ENCODE measurements around the gene SELENOK.
"Not testable (repeated sequence)": the region's sequence is repeated elsewhere in the genome, so short reads cannot be mapped to it uniquely, and the experiment has no call there.

SELENOK gene

DNA sequence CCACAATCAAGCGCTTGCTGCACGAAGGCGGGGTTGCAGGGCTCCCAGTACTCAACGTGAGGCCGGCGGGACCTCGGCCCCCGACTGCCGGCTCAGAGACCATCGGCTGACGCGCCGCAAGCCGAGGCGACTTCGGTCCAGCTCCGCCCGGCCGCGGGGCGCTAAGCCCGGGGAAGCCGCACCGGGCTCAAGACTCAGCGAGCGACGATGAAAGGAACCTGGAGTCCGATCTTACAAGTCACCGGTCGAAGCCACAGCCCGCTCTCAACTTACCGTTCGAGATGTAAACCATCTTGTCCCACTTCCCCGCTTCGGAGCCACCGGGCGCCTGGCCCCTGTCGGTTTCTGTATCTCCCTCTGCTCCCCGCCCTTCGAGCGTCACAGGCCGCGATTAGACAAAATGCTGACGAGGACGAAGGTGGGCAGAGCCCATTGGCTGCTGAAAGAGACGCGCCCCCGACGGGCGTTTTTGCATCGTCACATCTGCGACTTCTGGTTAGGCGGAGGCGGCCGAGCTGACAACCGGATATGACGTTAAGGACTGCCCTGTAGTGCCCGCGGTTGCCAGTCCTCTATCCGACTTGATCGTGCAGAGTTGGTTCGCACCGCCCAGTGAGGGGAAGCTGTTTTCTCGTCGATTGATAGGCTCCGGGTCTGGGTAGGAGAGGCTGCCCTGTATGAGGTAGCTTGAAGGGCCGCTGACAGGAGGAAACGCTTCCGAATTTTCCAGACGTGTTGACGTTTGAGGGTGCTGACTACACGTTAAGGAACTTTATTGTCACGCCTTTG lies at the start of gene SELENOK:
TSS of gene SELENOK (minus strand) at position 363 of the 789 bp plus-strand sequence.
- peak; percentile 99 for DNase-seq

DNA sequence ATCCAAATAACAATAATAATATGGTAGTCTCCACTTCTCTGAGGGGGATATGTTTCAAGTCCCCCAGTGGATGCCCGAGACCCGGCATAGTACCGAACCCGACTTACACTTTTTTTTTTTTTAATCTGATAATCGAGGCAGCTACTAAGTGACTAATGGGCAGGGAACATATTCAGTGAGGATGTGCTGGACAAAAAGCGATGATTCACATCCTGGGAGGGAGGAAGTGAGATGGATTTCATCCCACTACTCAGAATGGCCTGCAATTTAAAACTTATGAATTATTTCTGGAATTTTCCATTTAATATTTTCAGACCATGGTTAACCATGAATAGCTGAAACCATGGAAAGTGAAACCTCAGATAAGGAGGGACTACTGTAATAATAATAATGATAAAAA lies 49.5 kb upstream of the SELENOK start:
- DNase-seq = no peak

DNA sequence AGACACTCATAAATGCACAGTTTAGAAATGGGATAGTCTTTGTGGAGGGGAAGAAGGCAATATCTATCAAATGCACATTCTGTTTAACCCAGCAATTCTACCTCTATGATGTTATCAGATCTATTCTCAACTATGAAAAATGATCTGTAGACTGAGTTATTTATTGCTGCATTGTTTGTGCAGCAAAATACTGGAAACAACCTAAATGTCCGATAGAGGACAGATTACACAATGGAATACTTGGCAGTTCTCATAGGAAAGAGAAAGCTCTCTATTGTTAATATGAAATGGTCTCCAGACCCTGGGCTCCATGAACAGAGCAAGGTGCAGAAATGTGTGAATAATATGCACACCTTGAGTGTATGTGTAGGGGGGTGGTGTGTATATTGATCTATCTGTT lies 49.0 kb upstream of the SELENOK start:
- no peak for DNase-seq

DNA sequence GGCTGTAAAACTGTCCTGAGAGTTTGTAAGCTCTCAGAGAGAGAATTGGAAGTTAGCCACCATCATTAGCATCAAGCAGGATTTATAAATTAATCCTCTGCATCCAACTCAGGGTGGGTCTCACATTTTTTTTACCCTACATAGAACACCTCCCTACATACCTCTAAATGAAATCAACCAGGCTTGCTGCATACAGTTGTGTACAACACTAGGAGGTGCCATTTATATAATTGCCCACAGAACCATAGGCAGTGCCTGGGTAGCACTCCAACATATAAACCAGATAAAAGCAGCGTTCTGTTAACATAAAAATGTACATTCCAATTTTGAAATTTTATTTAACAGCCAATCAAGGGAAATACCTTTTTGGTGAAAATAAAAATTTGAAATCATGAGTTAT lies 48.2 kb upstream of the SELENOK start:
- DNase-seq = no peak

DNA sequence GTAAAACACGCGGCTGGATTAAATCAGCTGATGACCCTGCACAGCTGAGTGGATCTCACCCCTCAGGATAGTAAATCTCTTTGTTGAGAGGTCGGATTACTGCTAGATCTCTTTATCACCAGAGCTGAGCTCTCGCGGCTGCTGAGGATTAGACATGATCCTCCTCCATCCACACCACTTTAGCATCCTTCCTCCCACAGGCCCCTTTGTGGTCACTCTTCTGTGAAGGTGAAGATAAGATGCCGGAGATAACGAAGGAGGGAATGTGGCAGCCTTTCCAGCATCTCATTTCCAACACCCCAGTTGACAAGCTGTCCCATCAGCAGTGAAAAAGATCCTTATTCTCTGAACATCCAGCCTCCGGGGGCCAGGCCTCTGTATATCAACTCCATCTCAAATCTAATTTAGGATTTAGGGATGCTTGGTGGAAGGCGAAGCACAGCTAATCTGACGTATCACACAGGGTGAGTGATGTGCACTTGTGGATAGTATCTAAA lies 47.5 kb upstream of the SELENOK start:
- DNase-seq = no peak

DNA sequence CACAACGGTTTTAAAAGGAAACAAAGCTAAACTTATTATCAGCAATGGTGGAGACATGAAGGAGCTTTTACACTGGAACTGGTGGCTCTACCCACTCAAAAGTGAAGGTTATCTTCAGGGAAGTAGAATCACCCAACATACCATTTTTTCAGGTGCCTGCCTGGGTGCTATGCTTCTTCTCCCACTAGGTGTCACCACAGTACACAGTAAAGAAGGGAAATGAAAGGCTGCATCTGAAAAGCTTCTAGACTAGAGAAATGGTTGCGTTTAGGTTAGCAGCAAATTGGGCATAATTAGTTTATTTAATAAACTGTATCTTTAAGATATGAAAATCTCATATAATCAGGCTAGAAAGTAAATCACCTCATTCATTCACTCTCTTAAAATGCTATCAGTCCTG lies 47.0 kb upstream of the SELENOK start:
- DNase-seq = no peak

DNA sequence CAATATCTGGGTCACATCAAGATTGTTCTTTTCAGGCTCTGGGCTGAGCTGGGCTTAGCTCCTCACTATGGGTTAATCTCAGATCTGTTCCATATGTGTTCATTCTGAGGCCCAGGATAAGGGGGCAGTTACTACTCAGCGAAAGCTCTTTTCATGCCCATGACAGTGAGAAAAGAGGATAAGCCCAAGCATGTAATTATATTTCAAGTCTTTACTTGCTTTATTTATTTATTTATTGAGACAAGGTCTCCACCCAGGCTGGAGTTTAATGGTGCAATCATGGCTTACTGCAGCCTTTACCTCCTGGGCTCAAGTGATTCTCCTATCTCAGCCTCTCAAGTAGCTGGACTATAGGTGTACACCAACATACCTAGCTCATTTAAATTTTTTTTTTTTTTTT lies 44.7 kb upstream of the SELENOK start:
- DNase-seq = no peak

DNA sequence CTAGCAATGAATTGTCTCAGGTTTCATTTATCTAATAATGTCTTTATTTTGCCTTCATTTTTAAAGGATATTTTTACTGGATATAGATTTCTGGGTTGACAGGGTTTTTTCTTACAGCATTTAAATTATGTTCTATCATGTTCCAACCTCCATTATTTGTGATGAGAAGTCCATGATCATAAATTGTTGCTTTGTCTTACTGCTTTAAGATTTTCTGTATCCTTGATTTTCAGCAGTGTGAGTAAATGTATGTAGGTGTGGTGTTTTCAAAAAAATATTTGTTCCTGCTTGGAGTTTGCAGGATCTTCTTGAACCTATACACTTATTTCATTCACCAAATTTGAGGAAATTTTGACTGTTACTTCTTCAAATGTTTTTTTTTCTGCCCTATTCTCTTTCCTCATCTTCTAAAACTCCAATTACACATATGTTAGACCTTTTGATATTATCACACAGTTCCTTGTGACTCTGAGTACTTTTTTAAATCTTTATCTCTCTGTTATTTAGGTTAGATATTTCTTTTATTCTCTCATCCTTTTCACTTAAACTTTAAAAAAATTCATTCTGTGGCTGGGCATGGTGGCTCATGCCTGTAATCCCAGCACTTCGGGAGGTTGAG lies 43.7 kb upstream of the SELENOK start:
- no peak for DNase-seq

DNA sequence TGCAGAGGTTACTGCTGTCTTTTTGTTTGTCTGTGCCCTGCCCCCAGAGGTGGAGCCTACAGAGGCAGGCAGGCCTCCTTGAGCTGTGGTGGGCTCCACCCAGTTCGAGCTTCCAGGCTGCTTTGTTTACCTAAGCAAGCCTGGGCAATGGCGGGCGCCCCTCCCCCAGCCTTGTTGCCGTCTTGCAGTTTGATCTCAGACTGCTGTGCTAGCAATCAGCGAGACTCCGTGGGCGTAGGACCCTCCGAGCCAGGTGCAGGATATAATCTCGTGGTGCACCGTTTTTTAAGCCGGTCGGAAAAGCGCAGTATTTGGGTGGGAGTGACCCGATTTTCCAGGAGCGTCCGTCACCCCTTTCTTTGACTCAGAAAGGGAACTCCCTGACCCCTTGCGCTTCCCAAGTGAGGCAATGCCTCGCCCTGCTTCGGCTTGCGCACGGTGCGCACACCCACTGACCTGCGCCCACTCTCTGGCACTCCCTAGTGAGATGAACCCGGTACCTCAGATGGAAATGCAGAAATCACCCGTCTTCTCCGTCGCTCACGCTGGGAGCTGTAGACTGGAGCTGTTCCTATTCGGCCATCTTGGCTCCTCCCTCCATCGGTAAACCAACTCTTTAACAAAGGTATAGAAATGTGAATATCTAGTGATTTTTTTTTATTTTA lies 35.7 kb upstream of the SELENOK start:
- DNase-seq = not testable (repeated sequence)

DNA sequence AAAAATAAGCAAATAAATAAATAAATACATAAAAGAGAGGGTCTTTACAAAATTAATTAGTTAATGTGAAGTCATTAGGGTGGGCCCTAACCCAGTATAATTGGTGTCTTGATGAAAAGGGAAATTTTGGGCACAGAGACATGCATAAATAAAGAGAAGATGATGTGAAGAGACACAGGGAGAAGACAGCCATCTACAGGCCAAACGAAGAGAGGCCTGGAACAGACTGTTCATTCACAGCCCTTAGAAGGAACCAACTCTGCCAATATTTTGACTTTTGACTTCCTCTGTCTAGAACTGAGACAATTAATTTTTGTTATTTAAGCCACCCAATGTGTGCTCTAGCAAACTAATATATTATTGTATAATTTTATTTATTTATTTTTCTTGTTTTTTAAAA lies 29.6 kb upstream of the SELENOK start:
- DNase-seq = no peak

DNA sequence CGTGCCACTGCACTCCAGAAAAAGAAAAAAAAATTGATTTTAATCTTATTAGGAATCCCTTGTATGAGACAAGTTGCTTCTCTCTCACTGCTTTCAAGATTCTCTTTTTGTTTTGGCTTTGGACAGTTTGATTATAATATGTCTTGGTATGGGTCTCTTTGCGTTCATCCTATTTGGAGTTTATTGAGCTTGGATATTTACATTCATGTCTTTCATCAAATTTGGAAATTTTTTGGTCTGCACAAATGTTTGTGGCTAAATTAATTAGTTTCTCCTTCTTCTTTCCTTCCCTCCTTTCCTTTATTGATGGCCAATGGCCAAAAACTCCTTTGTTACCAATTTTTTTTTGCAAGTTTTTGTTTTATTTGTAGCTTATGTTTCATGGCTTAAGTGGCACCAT lies 28.1 kb upstream of the SELENOK start:
- no peak for DNase-seq

DNA sequence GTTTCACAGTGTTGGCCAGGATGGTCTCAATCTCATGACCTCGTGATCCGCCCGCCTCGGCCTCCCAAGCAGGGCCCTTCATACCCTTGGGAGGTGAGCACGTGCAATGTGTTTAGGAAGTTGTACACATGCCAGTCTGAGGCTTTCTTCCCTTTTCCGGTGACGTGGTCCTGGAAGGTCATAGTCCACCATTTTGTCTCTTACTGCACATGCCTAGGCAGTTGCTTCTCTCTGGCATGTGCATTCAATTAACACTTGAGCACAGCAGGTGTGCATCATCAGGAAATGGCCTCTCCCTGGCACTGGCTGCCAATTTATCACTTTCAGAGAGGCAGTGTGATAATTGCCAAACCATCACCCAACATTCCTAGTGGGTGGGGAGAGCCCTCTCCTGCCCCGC lies 21.7 kb upstream of the SELENOK start:
- DNase-seq = no peak

DNA sequence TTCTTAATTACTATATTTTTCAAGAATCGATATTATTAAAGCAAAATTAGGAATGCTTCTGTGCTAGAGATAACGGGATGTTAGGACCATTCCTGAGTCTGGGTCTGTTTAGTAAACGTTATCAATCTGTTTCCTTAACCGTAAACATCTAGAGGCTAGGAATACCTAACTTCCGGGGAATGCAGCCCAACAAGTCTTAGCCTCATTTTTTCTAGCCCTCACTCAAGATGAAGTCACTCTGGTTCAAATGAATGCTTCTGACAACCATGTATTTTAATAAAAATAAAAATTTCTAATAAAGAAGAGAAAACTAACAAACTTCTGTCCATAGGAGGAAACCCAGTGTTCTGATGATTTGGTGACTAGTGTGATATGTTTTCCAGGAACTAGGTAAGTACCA lies 11.1 kb upstream of the SELENOK start:
- no peak for DNase-seq

DNA sequence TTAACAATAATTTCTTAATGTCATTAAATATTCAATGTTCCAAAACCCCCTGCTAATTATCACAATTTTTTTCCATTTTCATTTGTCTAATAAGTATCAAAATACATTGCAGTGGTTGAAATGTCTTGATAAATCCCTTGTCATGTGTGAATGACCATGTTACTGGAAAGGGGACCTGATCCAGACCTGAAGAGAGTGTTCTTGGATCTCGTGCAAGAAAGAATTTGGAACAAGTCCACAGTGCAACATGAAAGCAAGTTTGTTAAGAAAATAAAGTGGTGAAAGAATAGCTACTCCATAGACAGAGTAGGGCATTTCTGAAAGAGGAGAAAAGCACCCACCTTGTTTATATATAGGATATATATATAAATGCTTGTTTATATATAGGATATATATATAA lies 10.4 kb upstream of the SELENOK start:
- no peak for DNase-seq

DNA sequence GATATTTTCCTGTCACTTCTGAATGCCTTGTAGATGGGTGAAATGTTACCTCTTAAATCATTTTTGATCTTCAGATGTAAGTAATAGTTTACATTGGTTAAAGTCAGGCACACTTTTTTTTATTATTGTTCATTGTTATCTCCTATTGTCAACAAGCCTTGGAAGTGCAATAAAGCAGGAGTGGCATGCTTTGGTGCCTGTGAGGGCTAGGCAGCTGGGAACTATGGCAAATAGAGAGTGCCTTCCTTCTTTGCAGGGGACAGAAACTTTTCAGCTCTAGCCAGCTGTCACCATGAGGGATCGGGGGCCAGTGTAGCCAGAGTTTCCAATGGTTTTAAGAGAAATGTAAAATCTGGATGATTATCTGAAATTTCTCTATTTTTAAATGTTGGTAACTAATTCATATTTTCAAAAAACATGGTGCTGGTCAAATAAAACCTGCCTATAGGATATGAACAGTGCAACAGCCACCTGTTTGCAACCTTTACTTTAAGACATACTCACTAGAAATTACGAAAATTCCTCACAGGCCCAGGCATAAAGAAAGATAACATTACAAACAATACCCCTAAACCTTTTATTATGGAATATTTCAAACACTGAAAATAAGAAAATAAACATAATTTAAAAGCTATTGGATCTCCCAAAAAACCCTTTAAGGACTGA lies 9.1 kb upstream of the SELENOK start:
- DNase-seq = no peak

DNA sequence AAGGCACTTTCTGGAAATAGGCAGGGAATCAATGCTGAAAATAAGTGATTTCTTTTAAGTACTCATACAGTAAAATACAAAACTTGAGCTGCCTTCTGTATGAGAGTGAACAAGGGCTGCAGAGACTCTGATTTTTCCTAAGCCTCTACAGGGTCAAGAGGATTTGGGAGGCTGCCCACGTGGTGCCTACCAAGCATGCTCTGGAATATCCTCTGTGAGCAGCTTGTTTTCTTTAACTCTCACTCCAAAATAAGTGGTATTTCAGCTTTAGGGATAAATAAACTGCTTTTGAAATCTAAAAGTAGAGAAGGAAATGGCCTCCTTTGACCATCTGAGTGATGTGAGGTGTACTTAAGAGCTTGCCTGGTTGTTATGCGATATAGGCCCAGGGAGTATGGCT lies 8.1 kb upstream of the SELENOK start:
- DNase-seq = no peak

DNA sequence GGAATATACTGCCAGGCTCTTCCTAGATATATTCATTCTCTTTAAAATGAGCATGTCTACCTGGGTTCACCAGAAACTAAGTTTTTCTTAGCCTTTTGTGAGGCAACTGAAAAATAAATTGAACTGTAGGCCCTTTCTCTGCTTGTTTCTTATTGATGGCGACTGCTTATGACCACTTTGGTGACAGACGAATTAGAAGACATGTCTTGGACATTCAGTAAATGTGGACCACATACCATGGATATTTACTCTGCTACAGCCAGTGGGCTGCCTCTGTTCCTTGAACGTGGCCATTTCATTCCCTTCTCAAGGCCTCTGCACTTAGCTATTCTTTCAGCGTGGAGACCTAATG lies 603 bp upstream of the SELENOK start:
- DNase-seq = no peak

DNA sequence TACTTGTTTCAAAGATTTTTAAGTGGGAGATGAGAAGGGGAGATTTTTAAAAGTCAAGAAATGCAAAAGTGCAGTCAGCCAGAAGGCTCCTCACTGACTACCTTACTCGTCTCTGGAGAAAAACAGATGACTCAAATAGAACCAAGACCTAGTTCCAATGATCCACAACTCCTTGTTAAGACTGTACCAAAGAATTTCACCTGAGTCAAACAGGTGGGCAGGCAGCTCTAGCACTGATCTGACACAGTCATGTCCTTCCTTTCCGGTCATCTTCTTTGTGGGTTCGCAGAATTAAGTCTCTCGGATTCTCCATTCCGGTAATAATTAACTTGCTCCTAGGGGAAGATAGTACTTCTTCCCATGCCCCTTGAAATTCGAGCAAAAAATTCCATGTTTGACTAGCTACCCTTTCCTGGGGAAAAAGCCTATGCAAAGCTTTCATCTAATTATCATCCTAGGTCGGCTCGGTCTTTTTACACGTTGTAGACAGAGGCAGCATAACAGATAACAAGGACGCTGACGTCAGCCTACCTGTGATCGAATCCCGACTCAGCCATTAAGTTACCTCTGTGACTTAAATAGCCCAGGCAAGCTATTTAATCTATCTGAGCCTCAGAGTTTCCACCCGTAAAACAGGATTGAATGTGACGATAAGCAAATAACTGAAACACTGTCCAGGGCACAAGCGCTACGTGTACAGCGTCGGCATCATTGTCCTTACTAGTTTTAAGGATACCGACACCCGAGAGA lies 758 bp downstream of the SELENOK start:
- no peak for DNase-seq

DNA sequence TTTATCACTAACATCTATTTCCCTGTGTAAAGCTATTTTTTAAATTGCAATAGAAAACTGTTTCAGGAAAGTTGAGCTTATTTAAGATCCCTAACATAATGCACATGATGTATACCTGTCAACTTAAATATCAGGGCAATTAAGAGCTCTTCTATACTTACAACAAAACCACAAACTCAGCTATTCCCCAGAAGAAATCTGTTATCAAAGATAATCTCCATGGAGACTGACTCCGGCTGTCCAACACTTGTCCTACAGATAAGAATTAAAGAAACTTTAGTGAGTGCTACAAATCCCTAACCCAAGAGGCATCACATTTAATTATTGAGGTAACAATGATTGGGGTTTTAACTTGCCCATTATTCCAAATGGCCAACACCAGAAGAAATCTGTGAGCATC lies 3.4 kb downstream of the SELENOK start:
- no peak for DNase-seq

DNA sequence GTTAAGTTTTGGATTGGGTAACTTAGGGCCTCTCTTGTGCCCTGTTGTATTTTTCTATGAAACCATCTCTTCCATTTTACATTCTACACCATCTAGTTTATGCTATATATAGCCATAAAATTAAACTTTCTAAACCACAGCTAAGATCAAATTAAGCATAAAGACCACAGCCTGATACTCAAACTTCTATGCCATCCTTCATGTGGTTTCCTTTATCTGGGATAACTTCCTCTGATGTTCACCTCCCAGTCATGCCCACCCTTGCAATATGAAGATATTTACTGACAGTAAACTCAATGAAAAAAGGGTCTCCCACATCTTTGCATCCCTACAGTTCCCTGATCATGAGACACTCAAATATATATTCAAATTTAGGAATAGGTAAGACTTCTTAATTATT lies 4.2 kb downstream of the SELENOK start:
- no peak for DNase-seq

DNA sequence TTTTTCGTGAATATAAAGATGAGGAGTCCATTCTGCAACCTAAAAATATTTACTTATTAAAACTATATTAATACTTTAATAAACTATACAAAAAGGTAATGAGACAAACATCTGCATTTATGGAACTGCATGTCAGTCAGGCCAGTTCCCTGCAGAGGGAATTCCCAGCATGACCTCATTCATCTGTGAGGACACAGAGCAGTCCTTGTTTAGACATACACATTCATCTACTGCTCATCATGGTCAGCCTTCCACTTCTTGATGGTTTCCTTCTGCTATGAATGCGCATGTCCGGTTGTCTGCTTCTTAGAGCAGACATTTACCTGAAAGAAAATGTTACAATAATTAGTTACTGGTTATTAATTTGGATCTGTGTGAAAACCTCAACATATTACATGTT lies 6.4 kb downstream of the SELENOK start:
- no peak for DNase-seq

DNA sequence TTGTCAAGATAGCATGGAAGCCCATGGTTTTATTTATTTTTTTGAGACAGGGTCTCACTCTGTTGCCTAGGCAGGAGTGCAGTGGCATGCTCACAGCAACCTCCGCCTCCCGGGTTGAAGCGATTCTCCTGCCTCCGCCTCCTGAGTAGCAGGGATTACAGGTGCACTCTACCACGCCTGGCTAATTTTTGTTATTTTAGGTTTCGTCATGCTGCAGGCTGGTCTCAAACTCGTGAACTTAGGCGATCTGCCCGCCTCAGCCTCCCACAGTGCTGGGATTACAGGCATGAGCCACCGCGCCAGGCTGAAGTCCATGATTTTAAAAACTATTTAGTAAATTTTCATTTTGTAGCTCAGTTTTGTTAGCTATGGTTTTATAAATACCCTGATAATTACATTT lies 7.0 kb downstream of the SELENOK start:
- DNase-seq = no peak

DNA sequence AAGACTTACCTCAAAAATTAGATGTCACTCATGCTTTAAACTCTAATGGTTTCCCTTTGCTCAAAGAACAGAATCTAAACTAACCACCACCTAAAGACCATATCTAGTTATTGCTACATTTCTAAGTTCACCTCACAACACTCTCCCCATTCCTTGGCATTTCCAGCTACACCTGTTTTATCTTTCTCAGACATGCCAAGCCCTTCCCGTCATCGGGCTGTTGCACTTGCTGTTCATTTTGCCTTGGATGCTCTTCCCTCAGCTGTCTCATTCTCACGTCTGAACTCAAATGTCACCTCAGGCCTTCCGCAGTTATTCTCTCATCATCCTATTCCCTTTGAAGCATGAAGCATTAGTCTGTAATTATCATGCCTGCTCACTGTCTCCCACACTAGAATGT lies 8.7 kb downstream of the SELENOK start:
- DNase-seq = no peak

Measured in amniotic stem cell (primary cell).